Measurements from ENCODE around the gene MARCHF9.

Gene MARCHF9

GRCh38 chr12:57753756-57754337 lies 1.1 kb upstream of the MARCHF9 start:
- no peak for DNase-seq

GRCh38 chr12:57755194-57755453 lies 221 bp downstream of the MARCHF9 start:
- no peak for DNase-seq

- DNase-seq: peak in 1 of 58 donors; percentile 48
These were observed 810 bp downstream of the MARCHF9 start for GRCh38 chr12:57755454-57756372.

- peak in 2 of 58 donors; percentile 9 to 12 for DNase-seq
These were observed 1.8 kb downstream of the MARCHF9 start for GRCh38 chr12:57756406-57757341.

GRCh38 chr12:57757771-57758170 lies 2.9 kb downstream of the MARCHF9 start:
- DNase-seq: no peak

- no peak for DNase-seq
These were observed 3.9 kb downstream of the MARCHF9 start for GRCh38 chr12:57758552-57759359.

GRCh38 chr12:57759360-57759980 lies 4.6 kb downstream of the MARCHF9 start:
- DNase-seq: no peak

GRCh38 chr12:57760347-57760982 lies 5.6 kb downstream of the MARCHF9 start:
- no peak for DNase-seq

- no peak for DNase-seq
These were observed 6.6 kb downstream of the MARCHF9 start for GRCh38 chr12:57761391-57761998.

GRCh38 chr12:57762463-57762862 lies 7.6 kb downstream of the MARCHF9 start:
- no peak for DNase-seq

- DNase-seq: no peak
These were observed 9.2 kb downstream of the MARCHF9 start for GRCh38 chr12:57763881-57764661.

- DNase-seq: no peak
These were observed 9.7 kb downstream of the MARCHF9 start for GRCh38 chr12:57764662-57765002.

GRCh38 chr12:57765003-57765697 lies 10.2 kb downstream of the MARCHF9 start:
- DNase-seq: no peak

GRCh38 chr12:57765698-57766463 lies 11.0 kb downstream of the MARCHF9 start:
- no peak for DNase-seq

GRCh38 chr12:57766464-57767304 lies 11.8 kb downstream of the MARCHF9 start, which contains the start of gene CYP27B1:
CYP27B1 (minus strand) TSS chr12:57767078; CDS start chr12:57767041, 37 bp downstream.
- no peak for DNase-seq

GRCh38 chr12:57767305-57767698 lies 12.4 kb downstream of the MARCHF9 start:
- no peak for DNase-seq
